HG03558 (cell line): ENCODE results near the gene TMEM270.
"Not testable (repeated sequence)": the region's sequence is repeated elsewhere in the genome, so short reads cannot be mapped to it uniquely, and the experiment has no call there.

Source experiments
- ATAC-seq: cut with Tn5 transposase; IDR thresholded peaks from one replicate; pipeline ENCODE4 v1.9.1; 2021; ENCODE audit warnings: moderate number of reproducible peaks; ENCODE audit not compliant: unreplicated experiment; ENCODE audit errors: extremely low read depth

The TMEM270 gene

GRCh38 chr7:73860859-73861258 lies at the start of gene TMEM270:
Gene TMEM270 (plus strand): TSS chr7:73861159. CDS start chr7:73861195, 36 bp downstream.
- no peak for ATAC-seq

GRCh38 chr7:73811760-73812168 lies 49.2 kb upstream of the TMEM270 start:
- ATAC-seq: no peak

GRCh38 chr7:73812996-73813395 lies 48.0 kb upstream of the TMEM270 start:
- no peak for ATAC-seq

GRCh38 chr7:73815436-73815835 lies 45.5 kb upstream of the TMEM270 start:
- no peak for ATAC-seq

- ATAC-seq: no peak
Measured at GRCh38 chr7:73817121-73817520, 43.8 kb upstream of the TMEM270 start.

GRCh38 chr7:73820013-73820412 lies 40.9 kb upstream of the TMEM270 start:
- no peak for ATAC-seq

- ATAC-seq: not testable (repeated sequence)
Measured at GRCh38 chr7:73821597-73822285, 39.2 kb upstream of the TMEM270 start.

- no peak for ATAC-seq
Measured at GRCh38 chr7:73822319-73823173, 38.4 kb upstream of the TMEM270 start.

- no peak for ATAC-seq
Measured at GRCh38 chr7:73823257-73823656, 37.7 kb upstream of the TMEM270 start.

- ATAC-seq: no peak
Measured at GRCh38 chr7:73823873-73824592, 36.9 kb upstream of the TMEM270 start.

- no peak for ATAC-seq
Measured at GRCh38 chr7:73824986-73825385, 36.0 kb upstream of the TMEM270 start.

- no peak for ATAC-seq
Measured at GRCh38 chr7:73827567-73828106, 33.3 kb upstream of the TMEM270 start.

- ATAC-seq: no peak
Measured at GRCh38 chr7:73828107-73828803, 32.7 kb upstream of the TMEM270 start.

- no peak for ATAC-seq
Measured at GRCh38 chr7:73828972-73829371, 32.0 kb upstream of the TMEM270 start.

- no peak for ATAC-seq
Measured at GRCh38 chr7:73829505-73829904, 31.5 kb upstream of the TMEM270 start.

- no peak for ATAC-seq
Measured at GRCh38 chr7:73829921-73830680, 30.9 kb upstream of the TMEM270 start.

- no peak for ATAC-seq
Measured at GRCh38 chr7:73830681-73831583, 30.0 kb upstream of the TMEM270 start, which contains the start of gene CLDN4. Gene CLDN4 (plus strand): TSS chr7:73830996. CDS start chr7:73831202, 206 bp downstream.

GRCh38 chr7:73831584-73831833 lies 29.4 kb upstream of the TMEM270 start:
- ATAC-seq: no peak
